Activated CD4-positive, alpha-beta T cell treated with anti-CD3 and anti-CD28 coated beads, Interleukin-2, amount 10 ng/mL, durations not matched to agents 24 days and 14 days (primary cell): Measurements from ENCODE around the gene XKR8. TPM values are rescaled to one million over a fixed set of nuclear protein-coding genes. Genes with fewer than 3 reads are reported as not detected.

Experiments
- DNase-seq: peaks from one replicate; pipeline ENCODE4 v3.0.0; 2022
- H3K27ac Mint-ChIP-seq: one replicate; pipeline ENCODE4 v1.8.0; 2022; ENCODE audit warnings: mild to moderate bottlenecking, mixed read lengths
- H3K27me3 Mint-ChIP-seq: one replicate; pipeline ENCODE4 v1.8.0; 2022; ENCODE audit warnings: mixed read lengths
- H3K36me3 Mint-ChIP-seq: one replicate; pipeline ENCODE4 v1.8.0; 2022; ENCODE audit warnings: low read depth, mild to moderate bottlenecking, mixed read lengths
- H3K4me1 Mint-ChIP-seq: one replicate; pipeline ENCODE4 v1.8.0; 2021; ENCODE audit warnings: mixed read lengths
- H3K4me3 Mint-ChIP-seq: one replicate; pipeline ENCODE4 v1.8.0; 2022; ENCODE audit warnings: mild to moderate bottlenecking, moderate library complexity, mixed read lengths
- H3K9me3 Mint-ChIP-seq: one replicate; pipeline ENCODE4 v1.8.0; 2021; ENCODE audit warnings: mixed read lengths
- intact Hi-C: fragments of 100-400 bp; cut with micrococcal nuclease; formaldehyde crosslinking; loops from one replicate; pipeline ENCODE4 v1.15.1; 2023
- total RNA-seq: library from RNA; stranded (reverse); gene quantifications from 2 replicates; pipeline ENCODE4 v1.2.3, GENCODE V29; 2022

XKR8 gene
- total RNA-seq, 1 donor from 2014 or later: 4.1 TPM

DNA sequence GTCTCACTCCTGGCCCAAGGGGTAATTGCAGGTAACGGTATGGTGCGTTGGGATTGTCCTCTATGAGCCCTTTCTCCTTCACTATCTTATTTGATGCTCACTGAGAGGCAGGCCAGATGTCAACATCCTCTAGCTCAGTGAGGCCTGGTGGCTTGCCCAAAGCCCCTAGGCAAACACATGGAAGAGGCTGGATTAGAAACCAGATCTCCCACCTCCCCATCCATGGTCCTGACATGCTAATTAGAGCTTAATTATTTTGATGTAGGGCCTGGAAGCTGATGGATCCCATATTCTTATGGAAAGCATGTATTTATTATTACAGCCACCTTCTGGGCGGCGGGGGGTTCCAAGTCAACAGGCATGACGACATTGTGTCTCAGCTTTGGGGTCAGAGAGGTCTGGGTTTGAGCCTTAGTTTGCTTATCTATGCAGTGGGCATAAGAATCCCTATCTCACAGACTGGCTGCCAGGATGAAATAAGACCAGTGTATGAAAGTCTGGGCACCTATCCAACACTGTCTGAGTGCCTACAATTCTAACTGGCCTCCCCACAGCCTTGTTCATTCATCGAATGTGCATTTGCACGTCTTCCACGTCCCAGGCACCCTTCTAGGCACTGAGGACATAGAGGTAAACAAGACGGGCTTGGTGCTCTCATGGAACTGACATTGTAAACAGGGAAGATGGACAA, 18.8 kb upstream of the XKR8 start:
- DNase-seq: no peak
- Mint-ChIP-seq H3K4me1 (peaks cover 31% of the 10 kb centered on the region), H3K36me3 (no peaks in the 10 kb centered on the region), H3K9me3 (no peaks in the 10 kb centered on the region), H3K4me3 (no peak overlapping the region), H3K27me3 (peaks cover under 1% of the 10 kb centered on the region), H3K27ac (no peak overlapping the region)
- intact Hi-C loops: loop anchor here (5.0 kb wide), 1 partner anchor 36 kb away; no protein-coding TSS in a partner anchor

DNA sequence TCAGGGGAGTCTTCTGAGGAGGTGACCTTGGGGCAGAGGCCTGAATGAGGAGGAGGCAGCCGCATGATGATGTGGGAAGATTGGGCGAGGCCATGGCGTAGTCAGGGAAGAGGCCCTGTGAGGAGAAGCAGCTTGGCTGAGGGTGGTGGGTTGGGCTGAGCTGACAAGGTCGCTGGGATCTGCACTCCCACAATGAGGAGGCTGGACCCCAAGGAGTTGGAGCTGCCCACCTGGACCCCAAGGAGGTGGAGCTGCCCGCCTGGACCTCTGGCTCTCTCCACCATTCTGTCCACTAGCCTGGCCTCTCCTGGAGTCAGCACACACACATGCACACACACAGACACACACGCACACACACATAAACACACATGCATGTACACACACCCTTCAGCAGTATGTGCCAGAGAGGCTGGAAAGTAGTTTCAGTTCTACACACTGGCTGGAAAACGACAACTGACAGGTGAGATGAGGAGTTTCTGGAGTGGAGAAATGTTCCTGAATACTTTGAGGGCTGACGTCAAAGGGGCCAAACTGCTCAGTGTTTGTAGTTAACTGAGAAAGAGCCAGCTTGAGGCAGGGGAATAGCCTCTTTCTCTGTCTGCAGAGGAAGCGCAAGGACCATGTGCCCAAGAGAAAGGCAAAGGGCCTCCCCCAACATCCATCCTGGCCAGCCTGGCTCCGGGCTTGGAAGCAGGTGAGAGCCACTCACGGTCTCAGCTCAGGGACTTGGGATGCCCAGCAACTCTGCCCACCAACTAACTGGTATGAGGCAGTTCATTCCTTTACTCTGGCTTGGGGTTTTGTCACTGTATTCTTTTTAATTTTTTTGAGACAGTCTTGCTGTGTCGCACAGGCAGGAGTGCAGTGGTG, 17.9 kb upstream of the XKR8 start:
- peaks cover 30% of the 10 kb centered on the region for H3K4me1 Mint-ChIP-seq
- no peak overlapping the region for H3K27ac Mint-ChIP-seq
- no peak for DNase-seq
- no peak overlapping the region for H3K4me3 Mint-ChIP-seq
- no peaks in the 10 kb centered on the region for H3K36me3 Mint-ChIP-seq
- H3K9me3 Mint-ChIP-seq: no peaks in the 10 kb centered on the region
- intact Hi-C loops: loop anchor here (2.0 to 5.0 kb wide), 2 partner anchors 19 to 35 kb away; no protein-coding TSS in a partner anchor
- H3K27me3 Mint-ChIP-seq: no peaks in the 10 kb centered on the region

GRCh38 chr1:27945020-27945419, 14.8 kb upstream of the XKR8 start:
- no peak for DNase-seq
- intact Hi-C loops: no loop called here
- Mint-ChIP-seq H3K9me3 (no peaks in the 10 kb centered on the region), H3K36me3 (no peaks in the 10 kb centered on the region), H3K4me1 (peaks cover 20% of the 10 kb centered on the region), H3K27ac (no peak overlapping the region), H3K27me3 (no peaks in the 10 kb centered on the region), H3K4me3 (no peak overlapping the region)

GRCh38 chr1:27949027-27949426, 10.7 kb upstream of the XKR8 start:
- intact Hi-C loops: no loop called here

DNA sequence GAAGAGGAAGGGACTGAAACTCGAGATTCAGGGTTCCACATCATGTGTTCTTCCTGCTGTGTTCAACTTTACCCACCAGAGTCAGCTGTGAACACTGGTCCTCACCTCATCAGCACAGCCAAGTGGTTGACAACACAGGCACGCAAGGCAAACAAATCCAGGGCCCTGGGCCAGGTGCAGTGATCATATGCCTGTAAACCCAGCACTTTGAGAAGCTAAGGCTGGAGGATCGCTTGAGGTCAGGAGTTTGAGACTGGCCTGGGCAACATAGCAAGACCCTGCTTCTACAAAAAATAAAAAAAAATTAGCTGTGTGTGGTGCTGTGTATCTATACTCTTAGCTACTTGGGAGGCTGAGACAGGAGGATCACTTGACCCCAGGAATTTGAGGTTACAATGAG, 8.4 kb upstream of the XKR8 start:
- intact Hi-C loops: no loop called here
- Mint-ChIP-seq H3K27me3 (peaks cover 2% of the 10 kb centered on the region), H3K4me3 (no peak overlapping the region), H3K9me3 (no peaks in the 10 kb centered on the region), H3K27ac (no peak overlapping the region), H3K4me1 (no peaks in the 10 kb centered on the region), H3K36me3 (no peaks in the 10 kb centered on the region)
- no peak for DNase-seq

More at GRCh38 chr1:27949027-27949426, 10.7 kb upstream of the XKR8 start:
- DNase-seq: no peak
- Mint-ChIP-seq H3K9me3 (no peaks in the 10 kb centered on the region), H3K27me3 (no peaks in the 10 kb centered on the region), H3K36me3 (no peaks in the 10 kb centered on the region), H3K4me3 (no peak overlapping the region), H3K4me1 (peaks cover 3% of the 10 kb centered on the region), H3K27ac (no peak overlapping the region)

DNA sequence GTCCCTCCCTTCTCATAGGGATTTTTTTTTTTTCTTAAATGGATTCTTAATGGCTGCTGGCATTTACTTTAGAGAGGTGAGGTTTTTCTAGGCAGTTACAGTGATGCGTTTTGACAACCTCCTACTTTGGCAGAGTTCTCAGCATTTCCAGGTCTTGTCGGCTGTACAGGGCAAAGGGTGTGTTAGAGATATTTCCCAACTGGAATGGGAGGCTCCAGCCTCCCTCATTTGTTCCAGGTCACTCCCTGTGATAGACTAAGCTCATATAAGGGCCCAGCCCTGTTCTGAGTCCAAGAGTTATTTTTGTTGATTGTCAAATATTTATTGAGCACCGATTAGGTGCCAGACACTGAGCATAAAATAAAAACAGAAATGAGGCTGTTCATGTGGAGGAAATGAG, 7.6 kb upstream of the XKR8 start:
- Mint-ChIP-seq H3K9me3 (no peaks in the 10 kb centered on the region), H3K27ac (no peak overlapping the region), H3K4me3 (no peak overlapping the region), H3K4me1 (no peaks in the 10 kb centered on the region), H3K27me3 (peaks cover 2% of the 10 kb centered on the region), H3K36me3 (no peaks in the 10 kb centered on the region)
- no peak for DNase-seq
- intact Hi-C loops: no loop called here

GRCh38 chr1:27954186-27954585, 5.6 kb upstream of the XKR8 start:
- intact Hi-C loops: no loop called here
- Mint-ChIP-seq H3K36me3 (no peaks in the 10 kb centered on the region), H3K9me3 (no peaks in the 10 kb centered on the region), H3K4me3 (no peak overlapping the region), H3K27me3 (peaks cover 2% of the 10 kb centered on the region), H3K4me1 (no peaks in the 10 kb centered on the region), H3K27ac (no peak overlapping the region)
- no peak for DNase-seq

GRCh38 chr1:27955076-27955475, 4.7 kb upstream of the XKR8 start:
- DNase-seq: no peak
- Mint-ChIP-seq H3K4me1 (peaks cover 2% of the 10 kb centered on the region), H3K36me3 (no peaks in the 10 kb centered on the region), H3K27me3 (peaks cover 2% of the 10 kb centered on the region), H3K9me3 (no peaks in the 10 kb centered on the region), H3K27ac (no peak overlapping the region), H3K4me3 (no peak overlapping the region)
- intact Hi-C loops: loop anchor here (5.0 kb wide), 1 partner anchor 98 kb away; no protein-coding TSS in a partner anchor

- no peak for DNase-seq
- H3K4me3 Mint-ChIP-seq: no peak overlapping the region
- intact Hi-C loops: loop anchor here (5.0 kb wide), 1 partner anchor 99 kb away; no protein-coding TSS in a partner anchor
- no peaks in the 10 kb centered on the region for H3K36me3 Mint-ChIP-seq
- H3K4me1 Mint-ChIP-seq: peaks cover 10% of the 10 kb centered on the region
- H3K9me3 Mint-ChIP-seq: no peaks in the 10 kb centered on the region
- peaks cover 2% of the 10 kb centered on the region for H3K27me3 Mint-ChIP-seq
- no peak overlapping the region for H3K27ac Mint-ChIP-seq
Measured at GRCh38 chr1:27956761-27957160, 3.0 kb upstream of the XKR8 start.

- Mint-ChIP-seq H3K36me3 (no peaks in the 10 kb centered on the region), H3K9me3 (no peaks in the 10 kb centered on the region), H3K27ac (no peak overlapping the region), H3K4me3 (no peak overlapping the region), H3K27me3 (peaks cover 2% of the 10 kb centered on the region), H3K4me1 (peaks cover 13% of the 10 kb centered on the region)
- no peak for DNase-seq
- intact Hi-C loops: loop anchor here (5.0 kb wide), 1 partner anchor 100 kb away; no protein-coding TSS in a partner anchor
Measured at GRCh38 chr1:27957655-27958054, 2.1 kb upstream of the XKR8 start.

DNA sequence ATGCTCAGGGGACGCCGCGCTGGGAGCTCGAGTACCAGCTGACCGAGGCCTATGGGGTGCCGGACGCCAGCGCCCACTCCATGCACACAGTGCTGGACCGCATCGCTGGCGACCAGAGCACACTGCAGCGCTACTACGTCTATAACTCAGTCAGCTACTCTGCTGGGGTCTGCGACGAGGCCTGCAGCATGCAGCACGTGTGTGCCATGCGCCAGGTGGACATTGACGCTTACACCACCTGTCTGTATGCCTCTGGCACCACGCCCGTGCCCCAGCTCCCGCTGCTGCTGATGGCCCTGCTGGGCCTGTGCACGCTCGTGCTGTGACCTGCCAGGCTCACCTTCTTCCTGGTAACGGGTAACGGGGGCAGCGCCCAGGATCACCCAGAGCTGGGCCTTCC, 1.3 kb upstream of the XKR8 start:
- Mint-ChIP-seq H3K27ac (no peak overlapping the region), H3K4me3 (no peak overlapping the region), H3K27me3 (peaks cover 2% of the 10 kb centered on the region), H3K4me1 (peaks cover 13% of the 10 kb centered on the region), H3K36me3 (no peaks in the 10 kb centered on the region), H3K9me3 (no peaks in the 10 kb centered on the region)
- intact Hi-C loops: loop anchor here (5.0 kb wide), 1 partner anchor 101 kb away; no protein-coding TSS in a partner anchor
- DNase-seq: no peak

- H3K4me1 Mint-ChIP-seq: peaks cover 13% of the 10 kb centered on the region
- H3K4me3 Mint-ChIP-seq: peak overlapping the region; percentile 86
- H3K27ac Mint-ChIP-seq: no peak overlapping the region
- intact Hi-C loops: loop anchor here (2.0 kb wide), 1 partner anchor 18 kb away; no protein-coding TSS in a partner anchor
- no peak for DNase-seq
- H3K36me3 Mint-ChIP-seq: peaks cover 8% of the 10 kb centered on the region
- no peaks in the 10 kb centered on the region for H3K27me3 Mint-ChIP-seq
- no peaks in the 10 kb centered on the region for H3K9me3 Mint-ChIP-seq
Measured at GRCh38 chr1:27960762-27961645, 1.2 kb downstream of the XKR8 start.

GRCh38 chr1:27961646-27962221, 2.0 kb downstream of the XKR8 start:
- Mint-ChIP-seq H3K4me3 (peak overlapping the region; percentile 86), H3K4me1 (peaks cover 15% of the 10 kb centered on the region), H3K36me3 (peaks cover 11% of the 10 kb centered on the region), H3K27ac (no peak overlapping the region), H3K9me3 (no peaks in the 10 kb centered on the region), H3K27me3 (no peaks in the 10 kb centered on the region)
- no peak for DNase-seq
- intact Hi-C loops: loop anchor here (2.0 kb wide), 1 partner anchor 19 kb away; no protein-coding TSS in a partner anchor
